Ishikawa (cell line): ENCODE measurements around the gene MVD.

ENCODE experiments used
- CEBPB ChIP-seq: IDR thresholded peaks from 2 replicates; pipeline ENCODE4 v1.6.1; 2012
- CREB1 ChIP-seq: IDR thresholded peaks from 2 replicates; pipeline ENCODE4 v1.6.1; 2012; ENCODE audit warnings: low read depth
- EGR1 ChIP-seq: IDR thresholded peaks from 2 replicates; pipeline ENCODE4 v1.6.1; 2012
- EP300 ChIP-seq: IDR thresholded peaks from 2 replicates; pipeline ENCODE4 v1.6.1; 2012; ENCODE audit warnings: borderline replicate concordance
- FOXM1 ChIP-seq: IDR thresholded peaks from 2 replicates; pipeline ENCODE4 v1.6.1; 2012; ENCODE audit warnings: low read depth, borderline replicate concordance
- NFIC ChIP-seq: IDR thresholded peaks from 2 replicates; pipeline ENCODE4 v1.6.1; 2012
- RAD21 ChIP-seq: IDR thresholded peaks from 2 replicates; pipeline ENCODE4 v1.6.1; 2012; ENCODE audit warnings: low read depth
- REST ChIP-seq: IDR thresholded peaks from 2 replicates; pipeline ENCODE4 v1.6.1; 2012; ENCODE audit warnings: low read depth, mild to moderate bottlenecking
- TAF1 ChIP-seq: IDR thresholded peaks from 2 replicates; pipeline ENCODE4 v1.6.1; 2012; ENCODE audit warnings: low read depth, mild to moderate bottlenecking
- TCF12 ChIP-seq: IDR thresholded peaks from 2 replicates; pipeline ENCODE4 v1.6.1; 2012; ENCODE audit warnings: low read depth
- TEAD4 ChIP-seq: IDR thresholded peaks from 2 replicates; pipeline ENCODE4 v1.6.1; 2012
- YY1 ChIP-seq: IDR thresholded peaks from 2 replicates; pipeline ENCODE4 v1.6.1; 2012; ENCODE audit warnings: low read depth
- ZBTB7A ChIP-seq: IDR thresholded peaks from 2 replicates; pipeline ENCODE4 v1.6.1; 2012; ENCODE audit warnings: low read depth
- TF ChIP-seq, protein P1 (sequence below): IDR thresholded peaks from 2 replicates; pipeline ENCODE4 v1.6.1; 2012
- TF ChIP-seq, protein P2 (sequence below): IDR thresholded peaks from 2 replicates; pipeline ENCODE4 v1.6.1; 2012

The MVD gene

DNA sequence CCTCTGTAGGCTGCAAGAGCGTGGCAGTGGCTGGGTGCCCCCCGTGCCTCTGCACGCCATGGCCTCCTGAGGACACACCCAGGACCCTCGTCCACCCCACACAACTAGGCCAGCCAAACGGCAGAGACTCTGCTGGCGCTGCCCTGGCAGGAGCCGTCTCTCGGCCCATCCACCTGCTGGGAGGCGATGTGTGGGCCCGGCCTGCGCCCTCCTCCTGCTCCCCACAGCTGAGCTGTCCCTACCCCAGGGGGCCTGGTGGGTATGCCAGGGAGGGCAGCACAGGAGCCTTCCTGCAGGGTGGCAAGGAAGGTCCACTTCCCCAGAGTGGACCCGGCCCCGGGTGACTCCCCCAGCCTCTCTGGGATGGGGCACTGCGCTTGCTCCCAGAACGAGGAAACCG lies 36.3 kb upstream of the MVD start:
- no peak for TF ChIP-seq RAD21
- TF ChIP-seq TEAD4, result no peak
- no peak for TF ChIP-seq EP300
- TF ChIP-seq EGR1, result no peak
- no peak for TF ChIP-seq REST
- TF ChIP-seq FOXM1, result no peak
- no peak for TF ChIP-seq ZBTB7A
- TF ChIP-seq, protein P1, sequence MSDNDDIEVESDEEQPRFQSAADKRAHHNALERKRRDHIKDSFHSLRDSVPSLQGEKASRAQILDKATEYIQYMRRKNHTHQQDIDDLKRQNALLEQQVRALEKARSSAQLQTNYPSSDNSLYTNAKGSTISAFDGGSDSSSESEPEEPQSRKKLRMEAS, result no peak
- no peak for TF ChIP-seq CREB1
- no peak for TF ChIP-seq CEBPB
- TF ChIP-seq TCF12, result no peak
- no peak for TF ChIP-seq NFIC
- no peak for TF ChIP-seq TAF1
- TF ChIP-seq, protein P2, sequence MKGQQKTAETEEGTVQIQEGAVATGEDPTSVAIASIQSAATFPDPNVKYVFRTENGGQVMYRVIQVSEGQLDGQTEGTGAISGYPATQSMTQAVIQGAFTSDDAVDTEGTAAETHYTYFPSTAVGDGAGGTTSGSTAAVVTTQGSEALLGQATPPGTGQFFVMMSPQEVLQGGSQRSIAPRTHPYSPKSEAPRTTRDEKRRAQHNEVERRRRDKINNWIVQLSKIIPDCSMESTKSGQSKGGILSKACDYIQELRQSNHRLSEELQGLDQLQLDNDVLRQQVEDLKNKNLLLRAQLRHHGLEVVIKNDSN, result no peak

- TF ChIP-seq RAD21, result no peak
- no peak for TF ChIP-seq ZBTB7A
- TF ChIP-seq, protein P1, result no peak
- no peak for TF ChIP-seq CREB1
- no peak for TF ChIP-seq REST
- TF ChIP-seq EGR1, result no peak
- TF ChIP-seq TEAD4, result no peak
- TF ChIP-seq NFIC, result no peak
- TF ChIP-seq YY1, result no peak
Measured at GRCh38 chr16:88698646-88699045, 35.8 kb upstream of the MVD start.

DNA sequence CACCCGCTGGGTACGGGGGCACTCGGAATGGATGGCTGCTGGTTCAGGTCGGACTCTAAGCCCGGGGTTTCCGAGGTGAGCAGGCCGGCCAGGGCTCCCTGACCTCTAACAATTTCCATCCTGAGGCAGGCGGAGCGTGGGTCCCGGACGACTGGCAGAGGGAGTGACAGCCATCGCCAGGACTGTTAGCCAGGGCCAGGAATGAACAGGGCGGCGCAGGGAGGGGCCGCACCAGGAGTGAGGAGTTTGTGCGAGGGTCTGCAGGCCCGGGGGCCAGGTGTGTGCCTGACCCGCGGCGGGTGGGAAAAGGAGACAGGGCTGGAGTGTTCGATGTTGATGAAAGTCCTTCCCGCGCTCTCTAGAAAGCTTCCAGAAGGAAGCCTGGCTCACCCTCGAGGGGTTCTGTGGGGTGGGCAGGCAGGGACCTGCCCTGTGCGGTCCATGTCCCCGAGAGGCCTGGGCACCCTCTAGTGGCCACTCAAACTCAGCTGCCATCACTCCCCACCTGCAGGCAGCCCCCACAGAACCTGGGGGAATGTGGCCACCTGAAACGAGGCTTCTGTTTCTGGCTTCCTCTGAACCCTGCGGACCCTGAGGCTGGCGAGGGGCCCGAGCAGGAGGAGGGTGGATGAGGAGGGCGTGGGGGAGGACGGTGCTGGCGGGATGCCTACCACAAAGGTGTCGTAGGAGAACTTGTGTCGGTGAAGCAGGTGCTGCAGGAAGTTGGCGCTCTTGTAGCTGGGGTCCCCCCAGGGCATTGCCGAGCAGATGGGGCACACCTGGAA lies 35.1 kb upstream of the MVD start:
- peak; percentile 36; the same call in 1 of the 2 replicates for TF ChIP-seq RAD21
- TF ChIP-seq EGR1, result no peak

DNA sequence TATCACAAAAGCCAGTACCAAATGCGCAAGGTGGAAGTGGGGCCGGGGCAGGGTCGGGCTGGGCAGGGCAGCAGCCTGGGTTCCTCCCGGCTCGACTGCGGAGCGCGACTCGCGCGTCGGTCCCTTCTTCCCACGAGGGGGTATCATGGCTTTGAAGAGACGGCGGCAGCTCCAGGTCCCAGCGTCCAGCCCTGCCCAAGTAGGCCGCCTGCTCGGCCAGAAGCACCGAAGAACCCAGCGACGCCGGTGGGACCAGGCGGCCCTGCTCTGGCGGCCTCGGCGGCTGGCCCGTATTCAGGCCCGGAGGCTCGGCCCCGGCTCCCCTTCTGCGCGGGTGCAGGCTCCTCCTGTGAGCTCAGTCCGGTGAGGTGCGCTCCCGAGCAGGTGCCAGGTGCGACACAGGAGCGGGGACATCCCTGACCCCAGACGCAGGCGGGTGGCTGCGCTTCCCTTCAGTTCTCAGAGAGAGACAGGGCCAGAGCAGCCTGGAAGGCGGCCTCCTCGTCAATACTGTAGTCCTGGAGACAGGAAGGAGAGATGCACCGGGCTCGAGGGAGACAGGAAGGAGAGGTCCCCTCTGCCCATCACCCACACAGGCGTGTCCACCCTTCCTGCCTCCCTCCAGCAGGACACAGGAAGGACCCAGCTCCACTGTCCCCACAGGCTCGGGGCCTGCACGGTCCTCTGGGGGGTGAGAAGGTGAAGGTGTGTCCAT lies 34.4 kb upstream of the MVD start:
- TF ChIP-seq, protein P1, result no peak
- TF ChIP-seq CEBPB, result no peak
- TF ChIP-seq YY1, result no peak
- TF ChIP-seq TCF12, result no peak
- no peak for TF ChIP-seq FOXM1

- TF ChIP-seq TCF12 (no peak), CREB1 (no peak), NFIC (no peak), REST (no peak), YY1 (no peak), EGR1 (no peak), EP300 (no peak), TAF1 (no peak), RAD21 (no peak), FOXM1 (no peak), ZBTB7A (no peak), CEBPB (no peak), TEAD4 (no peak)
- TF ChIP-seq, protein P2, result no peak
- TF ChIP-seq, protein P1, result no peak
Measured at GRCh38 chr16:88696441-88696840, 33.5 kb upstream of the MVD start.
